Erythroblast (primary cell): ENCODE results near the gene HOXA7.

Experiments
- DNase-seq, 2 experiments: peaks; one replicate each; lab custom pipeline; 2025; lab: John Stamatoyannopoulos, UW
- GATA1 ChIP-seq: IDR thresholded peaks from 2 replicates; pipeline ENCODE4 v1.6.1; 2011; ENCODE audit warnings: low read depth, mild to moderate bottlenecking, control low read depth, low read length, moderate library complexity
- POLR2A ChIP-seq: IDR thresholded peaks from 2 replicates; pipeline ENCODE4 v1.6.1; 2011; ENCODE audit warnings: mild to moderate bottlenecking, low read length

The HOXA7 gene

DNA sequence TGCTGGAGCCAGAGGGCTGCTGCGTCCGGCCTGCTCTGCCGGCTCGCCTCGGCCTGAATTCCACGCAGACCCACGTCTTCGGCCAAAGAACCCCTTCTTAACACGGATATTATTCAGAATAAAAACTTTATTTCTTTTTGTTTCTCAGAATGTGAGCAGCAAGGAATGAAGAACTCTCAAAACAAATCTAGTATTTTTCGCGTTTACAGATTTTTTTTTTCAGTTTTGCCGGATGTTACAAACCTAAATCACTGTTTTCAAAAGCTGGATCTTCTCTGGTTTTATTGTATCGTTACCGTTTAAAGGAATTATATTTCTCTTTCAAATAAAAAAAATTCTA is 49.6 kb downstream of the HOXA7 start:
- DNase-seq = no peak
- TF ChIP-seq GATA1 (no peak), POLR2A (no peak)

DNA sequence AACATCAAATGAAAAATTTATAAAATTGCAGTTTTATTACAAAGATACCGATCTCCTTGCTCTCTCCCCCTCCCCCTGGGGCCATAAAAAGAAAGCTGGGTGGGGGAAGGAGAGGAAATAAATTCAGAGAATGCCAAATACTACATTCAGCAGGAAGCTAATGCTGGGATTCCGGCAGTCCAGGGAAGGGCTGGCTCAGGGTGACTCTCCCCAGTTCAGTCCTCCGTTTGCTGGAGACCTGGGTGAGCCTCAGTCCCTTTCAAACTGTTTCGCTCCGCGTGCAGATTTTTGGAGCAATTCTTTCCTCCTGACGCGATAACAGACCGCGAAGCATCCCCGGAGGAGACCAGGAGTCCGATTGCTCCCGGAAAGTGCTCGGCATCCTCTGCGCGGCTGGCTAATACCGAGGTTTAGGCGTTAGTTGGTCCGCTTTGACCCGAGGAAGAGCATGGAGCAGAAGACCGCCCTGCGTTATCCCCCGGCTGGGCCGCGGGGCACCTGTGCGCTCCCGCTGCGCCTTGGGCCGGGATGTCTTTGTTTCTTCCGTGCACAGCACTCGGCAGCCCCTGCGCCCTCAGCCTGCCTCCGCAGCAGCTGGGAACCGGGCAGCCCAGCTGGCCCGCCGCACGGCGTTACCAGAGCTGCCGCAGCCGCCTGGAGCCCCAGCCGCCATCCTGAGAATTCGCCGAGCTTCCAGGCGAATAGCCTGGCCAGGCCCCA is 50.1 kb downstream of the HOXA7 start:
- TF ChIP-seq POLR2A (no peak), GATA1 (no peak)
- no peak for DNase-seq

DNA sequence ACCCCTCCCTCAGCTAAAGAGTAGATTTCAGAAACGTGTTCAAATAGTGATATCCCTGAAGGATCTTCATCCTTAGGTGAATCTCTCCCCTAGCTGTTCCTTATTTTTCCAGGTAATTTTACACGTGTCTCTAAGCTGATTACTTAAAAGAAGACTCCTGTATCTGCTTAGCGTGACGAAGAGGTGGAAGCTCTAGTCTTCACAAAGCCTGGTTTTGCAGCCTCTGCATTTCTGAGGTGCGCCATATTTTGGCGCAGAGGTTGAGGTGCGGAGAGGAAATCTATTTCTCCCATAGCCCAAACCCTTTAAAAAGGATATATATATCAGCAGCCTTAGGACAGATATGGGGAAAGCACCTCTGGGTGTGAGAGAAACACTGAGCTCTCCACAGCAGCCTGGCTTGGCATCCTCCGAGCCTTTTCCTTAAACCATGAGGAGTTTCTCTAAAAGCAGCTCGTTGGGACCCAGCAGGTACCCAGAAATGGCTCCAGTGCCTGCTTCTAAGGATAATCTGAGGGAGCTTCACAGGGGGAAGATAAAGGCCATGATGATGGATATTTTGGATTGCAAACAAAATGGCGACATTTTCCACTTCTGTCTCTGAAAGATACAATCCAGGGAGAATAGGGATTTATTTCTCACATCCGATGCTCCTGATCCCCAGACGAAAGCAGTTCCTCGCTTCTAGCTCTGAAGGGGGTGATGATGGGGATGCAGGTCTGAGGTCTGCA is 51.0 kb downstream of the HOXA7 start:
- TF ChIP-seq POLR2A (no peak), GATA1 (no peak)
- no peak for DNase-seq

DNA sequence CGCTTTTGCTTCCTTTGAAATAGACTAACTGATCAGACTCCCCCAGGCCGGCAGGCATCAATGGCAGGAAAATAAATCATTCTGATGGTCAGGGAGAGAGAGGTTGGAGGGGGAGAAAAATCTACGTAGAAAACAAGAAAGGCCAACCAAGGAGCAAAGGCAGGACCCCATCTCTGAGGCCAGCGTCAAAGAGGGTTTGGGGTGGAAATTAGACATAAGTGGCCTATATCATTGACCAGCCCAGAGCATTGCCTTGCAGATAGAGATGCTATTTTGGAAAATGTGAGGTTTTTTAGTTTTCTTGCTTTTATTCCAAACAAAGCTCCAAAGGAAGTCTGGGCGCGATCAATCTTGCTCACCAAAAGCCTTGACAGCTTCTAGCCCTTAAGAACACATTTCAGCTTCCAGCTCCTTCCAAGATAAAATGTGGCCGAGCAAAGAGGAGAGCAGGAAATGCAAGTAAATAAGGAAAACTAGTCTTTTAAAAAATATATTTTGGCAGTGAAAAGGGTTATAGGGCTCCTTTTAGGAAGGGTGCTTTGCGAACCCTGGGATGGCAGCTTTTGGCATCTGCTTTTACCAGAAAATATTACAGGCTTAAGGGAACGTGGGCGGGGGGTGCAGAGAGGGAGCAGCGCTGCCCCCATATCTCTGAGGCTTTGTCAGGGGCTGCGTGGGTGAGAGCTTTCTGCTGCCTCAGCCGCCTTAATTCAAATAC is 52.0 kb downstream of the HOXA7 start:
- DNase-seq = no peak
- TF ChIP-seq GATA1 (no peak), POLR2A (no peak)
